NCI-H748 (cell line): ENCODE results near the gene ADH1B.
"Not testable (repeated sequence)": the region's sequence is repeated elsewhere in the genome, so short reads cannot be mapped to it uniquely, and the experiment has no call there.

Experiments used
- DNase-seq: peaks from one replicate; lab custom pipeline; 2025; ENCODE audit not compliant: unreplicated experiment; lab: John Stamatoyannopoulos, UW

The ADH1B gene

GRCh38 chr4:99324979-99325378, 3.8 kb upstream of the ADH1B start:
- no peak for DNase-seq

GRCh38 chr4:99324361-99324760, 3.2 kb upstream of the ADH1B start:
- no peak for DNase-seq

GRCh38 chr4:99323756-99324155, 2.6 kb upstream of the ADH1B start:
- no peak for DNase-seq

GRCh38 chr4:99317811-99318210, 3.4 kb downstream of the ADH1B start:
- DNase-seq: not testable (repeated sequence)

- DNase-seq: no peak
Measured at GRCh38 chr4:99317354-99317753, 3.8 kb downstream of the ADH1B start.

- DNase-seq: no peak
Measured at GRCh38 chr4:99315839-99316238, 5.4 kb downstream of the ADH1B start.

- DNase-seq: no peak
Measured at GRCh38 chr4:99314211-99314610, 7.0 kb downstream of the ADH1B start.

- DNase-seq: no peak
Measured at GRCh38 chr4:99310389-99310788, 10.8 kb downstream of the ADH1B start.

- DNase-seq: no peak
Measured at GRCh38 chr4:99305638-99306400, 15.4 kb downstream of the ADH1B start.

GRCh38 chr4:99301376-99302164, 19.6 kb downstream of the ADH1B start:
- DNase-seq: no peak

DNA sequence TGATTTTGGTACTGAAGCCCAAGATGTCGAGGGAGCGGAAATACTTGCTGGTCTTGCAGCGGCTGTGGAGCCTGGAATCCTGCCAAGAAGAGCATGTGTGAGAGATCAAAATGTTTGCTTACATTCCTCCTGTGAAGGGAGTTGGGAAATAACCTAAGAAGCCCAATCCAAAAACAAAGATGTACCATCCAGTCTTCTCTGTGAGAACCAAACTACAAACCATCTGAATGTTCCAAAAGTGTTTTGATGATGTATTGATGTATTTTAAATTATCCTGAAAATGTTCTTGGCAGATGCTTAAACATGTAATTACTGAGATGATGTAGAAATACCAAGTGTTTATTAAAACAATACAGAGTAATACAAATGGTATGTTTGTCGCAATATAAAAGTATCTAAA, 20.3 kb downstream of the ADH1B start:
- DNase-seq: peak; percentile 42

- DNase-seq: no peak
Measured at GRCh38 chr4:99293357-99293756, 27.8 kb downstream of the ADH1B start.

DNA sequence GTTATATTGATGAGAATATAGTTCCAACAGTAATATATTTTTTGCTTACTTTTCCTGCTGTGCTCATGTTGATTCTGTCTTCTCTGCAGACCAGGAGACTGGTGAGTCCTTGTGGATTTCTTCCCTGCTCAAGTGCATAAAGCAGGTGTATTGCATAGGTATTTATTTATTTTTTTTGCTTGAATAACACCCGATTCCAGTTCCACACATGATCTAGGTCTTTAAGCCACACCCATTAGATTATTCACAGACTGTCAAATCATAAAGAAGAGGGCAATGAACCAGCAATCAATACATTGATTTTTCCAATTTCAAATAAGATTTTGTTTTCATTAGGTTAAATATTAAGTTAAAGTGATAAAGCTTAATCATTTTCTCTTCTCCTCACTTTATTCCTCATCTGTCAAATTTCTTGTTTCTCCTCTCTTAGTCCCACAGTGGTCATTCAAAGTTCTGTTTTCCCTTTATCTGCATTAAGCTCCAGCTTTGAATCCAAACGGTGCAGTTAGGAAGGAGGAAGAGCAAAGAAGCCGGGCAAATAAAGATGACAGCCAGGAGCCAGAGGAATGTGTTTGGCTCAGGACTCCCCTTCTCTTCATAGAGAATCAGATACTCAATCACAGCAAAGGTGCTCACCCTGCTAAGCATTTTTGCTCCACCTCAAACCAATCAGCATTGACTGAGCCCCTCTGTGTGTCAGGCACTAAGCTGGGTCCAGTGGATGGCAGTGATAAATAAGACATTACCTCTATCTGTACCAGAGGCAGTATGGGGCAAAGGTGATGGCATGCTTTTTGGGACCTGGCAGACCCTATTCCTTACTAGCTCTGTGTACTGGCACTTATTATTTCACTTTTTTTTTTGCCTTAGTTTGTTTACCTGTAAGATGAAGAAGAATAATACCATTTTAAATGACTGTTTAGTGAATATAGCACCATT, 30.1 kb downstream of the ADH1B start, which contains the start of gene ADH1A:
ADH1A (minus strand) TSS at position 138 of the 939 bp plus-strand sequence; CDS start at position 67, 71 bp downstream.
- no peak for DNase-seq

DNA sequence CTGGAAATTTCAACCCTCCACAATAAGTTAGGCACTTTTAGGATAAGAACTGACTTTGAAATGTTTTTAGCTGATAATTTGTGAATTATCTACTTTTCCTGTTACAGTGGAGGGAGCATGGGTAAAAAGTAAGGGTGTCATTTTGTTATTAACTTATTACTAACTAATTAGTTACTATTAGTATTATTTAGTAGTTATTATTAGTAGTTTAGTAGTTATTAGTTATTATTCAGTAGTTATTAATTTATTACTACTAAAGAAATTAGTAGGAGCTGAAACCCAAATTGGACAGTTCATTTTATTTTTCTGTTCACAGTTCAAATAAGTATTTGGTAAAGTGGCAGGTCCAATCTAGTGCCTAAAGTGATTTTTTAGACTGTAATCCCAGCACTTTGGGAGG, 35.8 kb downstream of the ADH1B start:
- no peak for DNase-seq

- no peak for DNase-seq
Measured at GRCh38 chr4:99282731-99283130, 38.5 kb downstream of the ADH1B start.

- DNase-seq: no peak
Measured at GRCh38 chr4:99281261-99281660, 39.9 kb downstream of the ADH1B start.

GRCh38 chr4:99276417-99276816, 44.8 kb downstream of the ADH1B start:
- no peak for DNase-seq

GRCh38 chr4:99275885-99276284, 45.3 kb downstream of the ADH1B start:
- no peak for DNase-seq

- DNase-seq: no peak
Measured at GRCh38 chr4:99275050-99275449, 46.2 kb downstream of the ADH1B start.

- no peak for DNase-seq
Measured at GRCh38 chr4:99273704-99274103, 47.5 kb downstream of the ADH1B start.

- DNase-seq: no peak
Measured at GRCh38 chr4:99264927-99265326, 56.3 kb downstream of the ADH1B start.
